SK-N-SH (cell line): ENCODE data around the gene FKBP5. TPM values are rescaled to one million over a fixed set of nuclear protein-coding genes. Genes with fewer than 3 reads are reported as not detected.

Experiments used
- CTCF ChIA-PET: fragments of 300-600, 350-600 bp; formaldehyde crosslinking; extraction: SDS; loops from one replicate; lab custom pipeline; 2021; lab: Yijun Ruan, JAX
- POLR2A ChIA-PET: fragments of 350-600 bp; sonication (Branson Sonifier 250); formaldehyde crosslinking; extraction: SDS; loops from one replicate; lab custom pipeline; 2020; ENCODE audit warnings: antibody characterized with exemption, inconsistent platforms; lab: Yijun Ruan, JAX
- DNase-seq: peaks from one replicate; pipeline ENCODE4 v3.0.0; 2012
- H2AFZ ChIP-seq: fragments of 200-600 bp; sonication (generic); 2 replicates; pipeline ENCODE4 v1.8.1; 2016; ENCODE audit warnings: antibody characterized with exemption, mild to moderate bottlenecking, low read depth
- H3F3A ChIP-seq: fragments of 200-600 bp; sonication (generic); replicated peaks from 2 replicates; pipeline ENCODE3; 2016; ENCODE audit warnings: antibody characterized with exemption, mild to moderate bottlenecking; ENCODE audit not compliant: insufficient read depth
- H3K27ac ChIP-seq, 2 experiments: fragments of 200-500 bp in 1 of 2; fragments of 200-600 bp in 1 of 2; sonication (Bioruptor generic) in 1 of 2; sonication (generic), shearing (Covaris generic) in 1 of 2; 2 replicates each; pipeline versions ENCODE4 v1.5.1 to v1.6.1; 2014 to 2016; ENCODE audit warnings: low read depth in 2 of 2, inconsistent platforms in 1 of 2, low read length in 1 of 2, mild to moderate bottlenecking in 1 of 2, mixed read lengths in 1 of 2
- H3K27me3 ChIP-seq: fragments of 200-600 bp; sonication (generic), shearing (Covaris generic); 2 replicates; pipeline ENCODE4 v1.6.1; 2016; ENCODE audit warnings: mixed run types; ENCODE audit not compliant: insufficient read depth
- H3K36me3 ChIP-seq, 2 experiments: fragments of 200-500 bp in 1 of 2; fragments of 200-600 bp in 1 of 2; sonication (Bioruptor generic) in 1 of 2; sonication (generic) in 1 of 2; replicated peaks in 1 of 2; 2 replicates each; pipeline versions ENCODE3 to v1.5.1; 2014 to 2016; ENCODE audit warnings: low read length in 1 of 2, mild to moderate bottlenecking in 1 of 2; ENCODE audit not compliant: insufficient read depth in 2 of 2, control insufficient read depth in 1 of 2
- H3K4me1 ChIP-seq, 2 experiments: fragments of 200-500 bp in 1 of 2; fragments of 200-600 bp in 1 of 2; sonication (Bioruptor generic) in 1 of 2; sonication (generic), shearing (Covaris generic) in 1 of 2; 2 replicates each; pipeline versions ENCODE4 v1.5.1 to v1.6.1; 2014 to 2016; ENCODE audit warnings: low read depth in 1 of 2, low read length in 1 of 2, mixed run types in 1 of 2; ENCODE audit not compliant: insufficient read depth in 2 of 2, control insufficient read depth in 1 of 2
- H3K4me2 ChIP-seq: fragments of 200-600 bp; sonication (generic), shearing (Covaris generic); 2 replicates; pipeline ENCODE4 v1.6.1; 2017; ENCODE audit warnings: mixed run types
- H3K4me3 ChIP-seq, 2 experiments: fragments of 200-500 bp in 1 of 2; fragments of 200-600 bp in 1 of 2; sonication (Bioruptor generic) in 1 of 2; sonication (generic), shearing (Covaris generic) in 1 of 2; 2 replicates each; pipeline versions ENCODE4 v1.5.1 to v1.8.1; 2014 to 2016; ENCODE audit warnings: low read depth in 2 of 2, inconsistent platforms in 1 of 2, low read length in 1 of 2, mild to moderate bottlenecking in 1 of 2, mixed read lengths in 1 of 2, moderate library complexity in 1 of 2
- H3K79me2 ChIP-seq: fragments of 200-600 bp; sonication (generic); 2 replicates; pipeline ENCODE4 v1.8.1; 2017; ENCODE audit warnings: mild to moderate bottlenecking; ENCODE audit not compliant: insufficient read depth
- H3K9ac ChIP-seq: fragments of 200-600 bp; sonication (generic); 2 replicates; pipeline ENCODE4 v1.6.1; 2017; ENCODE audit warnings: mixed run types
- H3K9me2 ChIP-seq: fragments of 200-600 bp; sonication (generic); 2 replicates; pipeline ENCODE4 v1.6.1; 2017; ENCODE audit warnings: mixed run types
- H3K9me3 ChIP-seq: fragments of 200-600 bp; sonication (generic); 2 replicates; pipeline ENCODE4 v1.6.1; 2017; ENCODE audit warnings: mixed run types, mild to moderate bottlenecking, moderate library complexity
- H4K20me1 ChIP-seq: fragments of 200-600 bp; sonication (generic); 2 replicates; pipeline ENCODE4 v1.6.1; 2017; ENCODE audit warnings: mild to moderate bottlenecking, mixed run types; ENCODE audit not compliant: insufficient read depth
- EP300 ChIP-seq, 2 experiments: IDR thresholded peaks; 2 replicates each; pipeline versions ENCODE4 v1.4.0 to v1.6.1; 2012; ENCODE audit warnings: borderline replicate concordance in 1 of 2, low read depth in 1 of 2, low read length in 1 of 2
- GABPA ChIP-seq: IDR thresholded peaks from 2 replicates; pipeline ENCODE4 v1.4.0; 2012; ENCODE audit warnings: low read depth, mild to moderate bottlenecking
- IRF3 ChIP-seq: fragments of 150-350 bp; IDR thresholded peaks from 2 replicates; pipeline ENCODE4 v1.6.1; 2016; ENCODE audit warnings: mild to moderate bottlenecking, low read depth, low read length
- JUND ChIP-seq: IDR thresholded peaks from 2 replicates; pipeline ENCODE4 v1.4.0; 2012
- MAX ChIP-seq: IDR thresholded peaks from 2 replicates; pipeline ENCODE4 v1.4.0; 2012; ENCODE audit warnings: low read depth
- NFIC ChIP-seq: IDR thresholded peaks from 2 replicates; pipeline ENCODE4 v1.4.0; 2012; ENCODE audit warnings: borderline replicate concordance
- RCOR1 ChIP-seq: fragments of 150-350 bp; IDR thresholded peaks from 2 replicates; pipeline ENCODE4 v1.6.1; 2017; ENCODE audit warnings: antibody characterized with exemption, low read length
- REST ChIP-seq: IDR thresholded peaks from 2 replicates; pipeline ENCODE4 v1.6.1; 2012; ENCODE audit warnings: mild to moderate bottlenecking, low read depth, low read length, moderate library complexity
- RFX5 ChIP-seq: IDR thresholded peaks from 2 replicates; pipeline ENCODE4 v1.6.1; 2012; ENCODE audit warnings: mild to moderate bottlenecking, improper control_type of control experiment, low read length
- SMC3 ChIP-seq: IDR thresholded peaks from 2 replicates; pipeline ENCODE4 v1.6.1; 2012; ENCODE audit warnings: low read depth, low read length, improper control_type of control experiment
- TAF1 ChIP-seq: IDR thresholded peaks from 2 replicates; pipeline ENCODE4 v1.6.1; 2012; ENCODE audit warnings: low read depth, mild to moderate bottlenecking, low read length, moderate library complexity, borderline replicate concordance
- USF1 ChIP-seq: IDR thresholded peaks from 2 replicates; pipeline ENCODE4 v1.4.0; 2012; ENCODE audit warnings: low read depth, borderline replicate concordance
- USF2 ChIP-seq: fragments of 150-350 bp; IDR thresholded peaks from 2 replicates; pipeline ENCODE4 v1.6.1; 2017; ENCODE audit warnings: antibody characterized with exemption, low read length, low read depth, borderline replicate concordance
- WGBS: methylation state at CpG from one replicate; pipeline ENCODE4 v1.1.6; 2017; ENCODE audit warnings: low lambda C conversion rate; 5-methylcytosine and 5-hydroxymethylcytosine counted together
- polyA plus RNA-seq, 3 experiments: library from polyadenylated mRNA; depleted of rRNA; stranded (reverse); fragments of >200 nt; gene quantifications; 2 replicates each; pipeline ENCODE4 v1.2.3, GENCODE V29; 2012

FKBP5 gene
- polyA plus RNA-seq, 1 of the 3 experiments (the other 2 are of a cell fraction): 5.1 TPM

- Histone ChIP-seq H3K9ac (no peak overlapping the region), H3K9me2 (no peaks in the 10 kb centered on the region), H3K4me1 (no peaks in the 10 kb centered on the region; a peak in 1 of 4 replicates), H3K79me2 (no peaks in the 10 kb centered on the region), H3K4me2 (no peak overlapping the region), H4K20me1 (no peaks in the 10 kb centered on the region), H3K9me3 (no peaks in the 10 kb centered on the region), H3F3A (no peaks in the 10 kb centered on the region), H3K27me3 (no peaks in the 10 kb centered on the region), H3K4me3 (no peak overlapping the region), H3K36me3 (peaks cover 0 to 4% of the 10 kb centered on the region in 2 experiments), H2AFZ (no peak overlapping the region), H3K27ac (no peak overlapping the region)
- WGBS: 93% methylated on average over 2 of the region's 2 CpGs
- ChIA-PET POLR2A (no interaction called here), CTCF (interaction anchor here (2.9 to 3.4 kb wide), 2 partner anchors 10 to 102 kb away, joined by 11 to 14 read pairs; partner anchors contain the start of gene ARMC12)
- TF ChIP-seq REST: no peak
- no peak for TF ChIP-seq GABPA
- no peak for TF ChIP-seq USF1
- TF ChIP-seq USF2: no peak
- no peak for TF ChIP-seq IRF3
- no peak for TF ChIP-seq TAF1
- no peak for TF ChIP-seq MAX
- TF ChIP-seq RFX5: no peak
- TF ChIP-seq RCOR1: no peak
- TF ChIP-seq SMC3: no peak
- no peak for TF ChIP-seq EP300 (IDR thresholded peaks at IDR 0.05; ENCODE audit: borderline replicate concordance in 1 of 2, low read depth in 1 of 2, low read length in 1 of 2)
- no peak for TF ChIP-seq NFIC
- TF ChIP-seq JUND: no peak
- no peak for DNase-seq
Observed at GRCh38 chr6:35634316-35634715, 54.4 kb downstream of the FKBP5 start.
